WTC11 (cell line): Measurements from ENCODE around the gene HIC1. TPM values are rescaled to one million over a fixed set of nuclear protein-coding genes. Genes with fewer than 3 reads are reported as not detected.

Source experiments
- ATAC-seq: fragments of 200-7000 bp; cut with Tn5 transposase; 2 replicates; pipeline ENCODE4 v1.10.0; 2021; ENCODE audit warnings: mild to moderate bottlenecking, moderate library complexity
- CTCF ChIA-PET: fragments of 300-600 bp; sonication (Branson Sonifier 250); formaldehyde crosslinking; loops from one replicate; lab custom pipeline; 2021; ENCODE audit warnings: antibody characterized with exemption; lab: Charles Lee
- POLR2A ChIA-PET: fragments of 350-600 bp; sonication (Branson Sonifier 250); formaldehyde crosslinking; loops from one replicate; lab custom pipeline; 2021; ENCODE audit warnings: antibody characterized with exemption; lab: Charles Lee
- DNase-seq: peaks from one replicate; pipeline ENCODE4 v3.0.0; 2021; ENCODE audit warnings: low spot score
- H3K27ac Mint-ChIP-seq: 2 replicates; pipeline ENCODE4 v1.8.0; 2021; ENCODE audit warnings: mixed read lengths
- H3K27me3 Mint-ChIP-seq: 2 replicates; pipeline ENCODE4 v1.8.0; 2021; ENCODE audit warnings: low read depth, mild to moderate bottlenecking, moderate library complexity, mixed read lengths
- H3K36me3 Mint-ChIP-seq: 2 replicates; pipeline ENCODE4 v1.8.0; 2021; ENCODE audit warnings: mixed read lengths
- H3K4me1 Mint-ChIP-seq: 2 replicates; pipeline ENCODE4 v1.8.0; 2022; ENCODE audit warnings: mixed read lengths
- H3K4me3 Mint-ChIP-seq: 2 replicates; pipeline ENCODE4 v1.8.0; 2021; ENCODE audit warnings: mild to moderate bottlenecking, moderate library complexity, mixed read lengths
- H3K9me3 Mint-ChIP-seq: 2 replicates; pipeline ENCODE4 v1.8.0; 2021; ENCODE audit warnings: mixed read lengths
- ATF3 ChIP-seq: sonication (generic); formaldehyde crosslinking; conservative IDR thresholded peaks from 2 replicates; pipeline ENCODE4 v1.8.1; 2022; ENCODE audit warnings: mild to moderate bottlenecking, missing genetic modification reagents
- CDX4 ChIP-seq: fragments of 250-450 bp; sonication (Bioruptor Pico); IDR thresholded peaks from 2 replicates; pipeline ENCODE4 v1.9.0; 2021; ENCODE audit warnings: moderate library complexity, mild to moderate bottlenecking, inconsistent platforms, borderline replicate concordance
- CREM ChIP-seq: sonication (generic); formaldehyde crosslinking; IDR thresholded peaks from 2 replicates; pipeline ENCODE4 v1.8.1; 2022; ENCODE audit warnings: mild to moderate bottlenecking, missing genetic modification reagents, moderate library complexity
- GABPB1 ChIP-seq: sonication (generic); formaldehyde crosslinking; IDR thresholded peaks from 2 replicates; pipeline ENCODE4 v1.8.1; 2023; ENCODE audit warnings: mild to moderate bottlenecking, missing genetic modification reagents
- HMGA2 ChIP-seq: fragments of 250-450 bp; sonication (Bioruptor Pico); IDR thresholded peaks from 2 replicates; pipeline ENCODE4 v1.4.0; 2021; ENCODE audit warnings: mild to moderate bottlenecking, moderate library complexity
- MXD4 ChIP-seq: fragments of 250-450 bp; sonication (Bioruptor Pico); IDR thresholded peaks from 2 replicates; pipeline ENCODE4 v1.8.0; 2021; ENCODE audit warnings: mild to moderate bottlenecking, moderate library complexity, borderline replicate concordance
- NFYB ChIP-seq: sonication (generic); formaldehyde crosslinking; conservative IDR thresholded peaks from 2 replicates; pipeline ENCODE4 v1.8.0; 2022; ENCODE audit warnings: low read depth, missing genetic modification reagents
- NR3C1 ChIP-seq: sonication (generic); formaldehyde crosslinking; conservative IDR thresholded peaks from 2 replicates; pipeline ENCODE4 v1.8.1; 2023; ENCODE audit warnings: low read depth, mild to moderate bottlenecking, missing genetic modification reagents
- OVOL2 ChIP-seq: fragments of 250-450 bp; sonication (Bioruptor Pico); IDR thresholded peaks from 2 replicates; pipeline ENCODE4 v1.9.0; 2021; ENCODE audit warnings: mild to moderate bottlenecking, borderline replicate concordance
- PREB ChIP-seq: sonication (generic); formaldehyde crosslinking; IDR thresholded peaks from 2 replicates; pipeline ENCODE4 v1.8.1; 2022; ENCODE audit warnings: mild to moderate bottlenecking, missing genetic modification reagents, moderate library complexity, borderline replicate concordance
- TEAD1 ChIP-seq: sonication (generic); formaldehyde crosslinking; IDR thresholded peaks from 2 replicates; pipeline ENCODE4 v1.8.0; 2022; ENCODE audit warnings: mild to moderate bottlenecking, missing genetic modification reagents
- TEAD4 ChIP-seq: sonication (generic); formaldehyde crosslinking; IDR thresholded peaks from 2 replicates; pipeline ENCODE4 v1.8.0; 2022; ENCODE audit warnings: mild to moderate bottlenecking, missing genetic modification reagents
- USF2 ChIP-seq: sonication (generic); formaldehyde crosslinking; IDR thresholded peaks from 2 replicates; pipeline ENCODE4 v1.8.1; 2023; ENCODE audit warnings: mild to moderate bottlenecking, missing genetic modification reagents, moderate library complexity
- ZBTB43 ChIP-seq: sonication (generic); formaldehyde crosslinking; IDR thresholded peaks from 2 replicates; pipeline ENCODE4 v1.8.1; 2023; ENCODE audit warnings: mild to moderate bottlenecking, missing genetic modification reagents
- ZNF138 ChIP-seq: sonication (generic); formaldehyde crosslinking; conservative IDR thresholded peaks from 2 replicates; pipeline ENCODE4 v1.8.1; 2022; ENCODE audit warnings: mild to moderate bottlenecking, moderate library complexity, missing genetic modification reagents
- ZNF423 ChIP-seq: fragments of 250-450 bp; sonication (Bioruptor Pico); IDR thresholded peaks from 2 replicates; pipeline ENCODE4 v2.1.2; 2022; ENCODE audit warnings: mild to moderate bottlenecking, moderate library complexity
- ZSCAN18 ChIP-seq: fragments of 250-450 bp; sonication (Bioruptor Pico); IDR thresholded peaks from 2 replicates; pipeline ENCODE4 v2.1.2; 2022; ENCODE audit warnings: mild to moderate bottlenecking, moderate library complexity
- total RNA-seq: library from RNA; stranded (reverse); gene quantifications from 3 replicates; pipeline ENCODE4 v1.2.3, GENCODE V29; 2021

HIC1 gene
- total RNA-seq, 1 experiment from 2014 or later = 0.37 TPM

- H3K4me1 Mint-ChIP-seq = peaks cover 3% of the 10 kb centered on the region; the same call in 1 of the 2 replicates
- TF ChIP-seq NR3C1 (CRISPR knock-in tag) (no peak), USF2 (CRISPR knock-in tag) (no peak), TEAD4 (no peak), NFYB (CRISPR knock-in tag) (no peak), ZBTB43 (CRISPR knock-in tag) (no peak), ZNF138 (CRISPR knock-in tag) (no peak), ZNF423 (CRISPR knock-in tag) (no peak)
- ChIA-PET CTCF (interaction anchor here (0.9 to 2.6 kb wide), 4 partner anchors 22 to 390 kb away, joined by 3 to 12 read pairs (median 4); partner anchors contain the start of gene OVCA2), POLR2A (no interaction called here)
- ATAC-seq (no peak), DNase-seq (no peak)
- no peaks in the 10 kb centered on the region for H3K36me3 Mint-ChIP-seq
- no peak overlapping the region for H3K4me3 Mint-ChIP-seq
- H3K27me3 Mint-ChIP-seq = peaks cover 82% of the 10 kb centered on the region
- no peaks in the 10 kb centered on the region for H3K9me3 Mint-ChIP-seq
- no peak overlapping the region for H3K27ac Mint-ChIP-seq
Measured at GRCh38 chr17:2019723-2020122, 35.2 kb upstream of the HIC1 start.

GRCh38 chr17:2020721-2021120, 34.2 kb upstream of the HIC1 start:
- ATAC-seq (no peak), DNase-seq (no peak)
- Mint-ChIP-seq H3K27me3 (peaks cover 87% of the 10 kb centered on the region), H3K4me3 (no peak overlapping the region), H3K36me3 (no peaks in the 10 kb centered on the region), H3K9me3 (no peaks in the 10 kb centered on the region), H3K4me1 (peaks cover 3% of the 10 kb centered on the region; the same call in 1 of the 2 replicates), H3K27ac (no peak overlapping the region)
- ChIA-PET POLR2A (no interaction called here), CTCF (interaction anchor here (0.9 to 2.6 kb wide), 2 partner anchors 22 to 111 kb away, joined by 3 to 12 read pairs; no protein-coding TSS in a partner anchor)
- TF ChIP-seq ZSCAN18 = no peak
- TF ChIP-seq HMGA2 (CRISPR knock-in tag) = no peak
- no peak for TF ChIP-seq CDX4 (CRISPR knock-in tag)
- TF ChIP-seq GABPB1 (CRISPR knock-in tag) = no peak

GRCh38 chr17:2022647-2023240, 32.2 kb upstream of the HIC1 start:
- Mint-ChIP-seq H3K27me3 (peaks cover 94% of the 10 kb centered on the region), H3K36me3 (peaks cover 3% of the 10 kb centered on the region; the same call in 1 of the 2 replicates), H3K4me3 (no peak overlapping the region), H3K9me3 (no peaks in the 10 kb centered on the region), H3K27ac (no peak overlapping the region), H3K4me1 (peaks cover 3% of the 10 kb centered on the region; the same call in 1 of the 2 replicates)
- CTCF ChIA-PET = interaction anchor here (0.6 to 6.3 kb wide), 6 partner anchors 23 to 114 kb away, joined by 3 to 47 read pairs (median 5); no protein-coding TSS in a partner anchor
- ATAC-seq (no peak), DNase-seq (no peak)
- POLR2A ChIA-PET = interaction anchor here (1.3 kb wide), 1 partner anchor 91 kb away, joined by 3 read pairs; no protein-coding TSS in a partner anchor
- no peak for TF ChIP-seq PREB (CRISPR knock-in tag)
- TF ChIP-seq OVOL2 (CRISPR knock-in tag) = no peak
- no peak for TF ChIP-seq TEAD4
- TF ChIP-seq ZBTB43 (CRISPR knock-in tag) = no peak
- TF ChIP-seq TEAD1 (CRISPR knock-in tag) = no peak
- TF ChIP-seq CREM (CRISPR knock-in tag) = no peak
- TF ChIP-seq CDX4 (CRISPR knock-in tag) = no peak
- no peak for TF ChIP-seq ATF3 (CRISPR knock-in tag)
- TF ChIP-seq MXD4 (CRISPR knock-in tag) = no peak
- TF ChIP-seq NFYB (CRISPR knock-in tag) = no peak
